ENCODE results near the gene NACA2.
"Not testable (repeated sequence)": the region's sequence is repeated elsewhere in the genome, so short reads cannot be mapped to it uniquely, and the experiment has no call there.

NACA2 gene

GRCh38 chr17:61598014-61598413, 7.0 kb upstream of the NACA2 start:
- no peak for DNase-seq

- DNase-seq = no peak
Measured at GRCh38 chr17:61597607-61598006, 6.6 kb upstream of the NACA2 start.

GRCh38 chr17:61595418-61596186, 4.6 kb upstream of the NACA2 start:
- DNase-seq = no peak

GRCh38 chr17:61594294-61594825, 3.3 kb upstream of the NACA2 start:
- no peak for DNase-seq

- DNase-seq = no peak
Measured at GRCh38 chr17:61593426-61593825, 2.4 kb upstream of the NACA2 start.

- DNase-seq = no peak
Measured at GRCh38 chr17:61591930-61592329, 911 bp upstream of the NACA2 start.

GRCh38 chr17:61589990-61590389, 1.0 kb downstream of the NACA2 start:
- no peak for DNase-seq

GRCh38 chr17:61587807-61588660, 3.0 kb downstream of the NACA2 start:
- DNase-seq = no peak

- no peak for DNase-seq
Measured at GRCh38 chr17:61587242-61587641, 3.8 kb downstream of the NACA2 start.

- not testable (repeated sequence) for DNase-seq
Measured at GRCh38 chr17:61586622-61587021, 4.4 kb downstream of the NACA2 start.

- DNase-seq = no peak
Measured at GRCh38 chr17:61586031-61586566, 4.9 kb downstream of the NACA2 start.

- no peak for DNase-seq
Measured at GRCh38 chr17:61584866-61585265, 6.2 kb downstream of the NACA2 start.

- no peak for DNase-seq
Measured at GRCh38 chr17:61584266-61584665, 6.8 kb downstream of the NACA2 start.

GRCh38 chr17:61583660-61584264, 7.3 kb downstream of the NACA2 start:
- no peak for DNase-seq

- DNase-seq = peak; percentile 64
Measured at GRCh38 chr17:61583242-61583641, 7.8 kb downstream of the NACA2 start.

GRCh38 chr17:61582593-61582992, 8.4 kb downstream of the NACA2 start:
- DNase-seq = no peak

GRCh38 chr17:61581611-61582349, 9.2 kb downstream of the NACA2 start:
- no peak for DNase-seq

- DNase-seq = no peak
Measured at GRCh38 chr17:61580502-61580901, 10.5 kb downstream of the NACA2 start.

- DNase-seq = peak; percentile 37
Measured at GRCh38 chr17:61579961-61580360, 11.1 kb downstream of the NACA2 start.

GRCh38 chr17:61579347-61579746, 11.7 kb downstream of the NACA2 start:
- DNase-seq = no peak

GRCh38 chr17:61578645-61579044, 12.4 kb downstream of the NACA2 start:
- DNase-seq = no peak

GRCh38 chr17:61575983-61576382, 15.0 kb downstream of the NACA2 start:
- no peak for DNase-seq
